ENCODE data around the gene LAIR2.
"Not testable (repeated sequence)": the region's sequence is repeated elsewhere in the genome, so short reads cannot be mapped to it uniquely, and the experiment has no call there.

LAIR2 gene

DNA sequence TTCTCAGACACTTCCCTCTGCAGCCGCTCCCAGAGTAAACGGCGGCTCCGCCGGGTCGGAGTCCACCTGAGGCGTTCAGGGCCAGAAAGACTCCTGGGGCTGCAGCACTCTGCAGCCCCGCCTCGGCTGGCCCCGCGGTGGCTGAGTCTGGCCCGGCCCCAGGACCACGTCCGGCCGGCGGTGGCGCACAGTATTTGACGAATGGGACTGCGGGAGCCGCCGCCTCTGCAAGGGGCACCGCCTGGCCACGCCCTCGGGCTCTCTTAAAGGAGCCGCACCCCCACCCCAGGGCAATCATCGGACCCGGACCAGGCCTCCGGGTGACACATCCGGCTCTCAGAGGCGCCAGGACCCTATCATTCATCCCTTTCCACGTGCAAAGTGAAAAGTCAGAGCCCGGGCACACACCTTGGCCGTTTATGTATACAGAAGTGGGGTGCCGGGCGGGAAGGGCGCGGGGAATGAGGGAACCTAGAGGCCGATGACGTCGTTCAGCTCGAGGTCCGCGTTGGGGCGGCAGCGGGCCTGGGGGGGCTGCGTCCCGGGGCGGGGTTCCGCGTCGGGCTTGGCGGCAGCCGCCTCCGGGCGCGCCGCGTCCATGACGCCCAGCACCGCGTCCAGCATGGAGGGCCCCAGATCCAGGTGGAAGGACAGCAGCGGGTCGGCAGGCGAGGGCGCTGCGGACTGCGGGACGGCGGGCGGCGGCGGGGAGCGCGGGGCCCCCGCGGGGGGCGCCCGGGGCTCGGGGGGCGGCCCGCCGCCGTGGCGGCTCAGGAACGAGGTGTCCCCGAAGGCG is 37.8 kb upstream of the LAIR2 start:
- peak in 1 of 2 experiments; percentile 59 for DNase-seq

DNA sequence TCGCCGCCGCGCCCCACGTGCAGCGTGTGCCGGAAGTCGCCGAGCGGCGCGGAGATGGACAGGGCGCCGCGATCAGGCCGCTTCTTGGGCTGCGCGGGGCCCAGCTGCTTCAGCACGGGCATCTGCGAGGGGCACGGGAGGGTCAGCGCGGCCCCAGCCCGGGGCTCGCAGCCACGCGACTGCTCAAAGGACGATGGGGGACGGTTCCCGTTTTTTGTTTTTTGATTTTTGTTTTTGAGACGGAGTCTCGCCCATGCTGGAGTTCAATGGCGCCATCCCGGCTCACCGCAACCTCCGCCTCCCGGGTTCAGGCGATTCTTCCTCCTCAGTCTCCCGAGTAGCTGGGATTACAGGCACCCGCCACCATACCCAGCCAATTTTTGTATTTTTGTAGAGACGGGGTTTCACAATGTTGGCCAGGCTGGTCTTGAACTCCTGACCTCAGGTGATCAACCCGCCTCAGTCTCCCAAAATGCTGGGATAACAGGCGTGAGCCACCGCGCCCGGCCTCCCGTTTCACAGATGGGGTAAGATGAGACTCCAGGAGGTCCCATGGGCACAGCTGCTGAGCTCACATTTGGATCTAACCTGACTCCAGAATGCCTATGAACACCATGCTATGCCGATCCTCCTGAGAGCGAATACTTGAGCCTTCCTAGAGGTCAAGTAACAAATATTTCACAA is 37.1 kb upstream of the LAIR2 start:
- no peak for DNase-seq

DNA sequence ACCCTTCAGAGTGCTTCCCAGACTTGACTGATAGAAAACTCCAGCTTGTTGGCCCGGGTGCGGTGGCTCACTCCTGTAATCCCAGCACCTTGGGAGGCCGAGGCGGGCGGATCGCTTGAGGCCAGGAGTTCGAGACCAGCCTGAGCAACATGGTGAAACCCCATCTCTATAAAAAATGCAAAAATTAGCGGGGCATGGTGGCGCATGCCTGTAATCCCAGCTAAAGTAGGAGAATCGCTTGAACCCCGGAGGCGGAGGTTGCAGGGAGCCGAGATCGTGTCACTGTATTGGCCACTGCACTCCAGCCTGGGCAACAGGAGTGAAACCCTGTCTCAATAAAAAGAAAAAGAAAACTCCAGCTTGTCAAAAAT is 36.5 kb upstream of the LAIR2 start:
- not testable (repeated sequence) for DNase-seq

DNA sequence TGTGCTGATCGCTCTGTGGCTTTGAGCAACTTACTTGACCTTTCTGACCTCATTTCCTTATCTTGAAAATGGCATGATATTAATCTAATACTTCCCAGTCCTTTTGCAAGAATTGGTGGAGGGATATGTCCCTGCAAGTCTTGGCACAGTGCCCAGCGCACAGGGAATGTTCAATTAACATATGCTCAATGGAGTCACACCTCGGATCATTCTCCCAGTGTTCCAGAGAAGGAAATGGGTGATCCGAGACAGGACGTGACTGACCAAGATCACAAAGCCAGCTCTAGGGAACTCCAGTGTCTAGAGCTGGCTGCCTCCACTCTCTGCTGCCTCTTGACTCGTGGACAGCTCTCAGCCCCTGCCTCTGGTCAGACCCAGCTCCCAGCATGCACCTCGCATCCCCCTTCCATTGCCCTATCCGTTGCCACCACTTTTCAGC is 33.1 kb upstream of the LAIR2 start:
- DNase-seq = no peak

DNA sequence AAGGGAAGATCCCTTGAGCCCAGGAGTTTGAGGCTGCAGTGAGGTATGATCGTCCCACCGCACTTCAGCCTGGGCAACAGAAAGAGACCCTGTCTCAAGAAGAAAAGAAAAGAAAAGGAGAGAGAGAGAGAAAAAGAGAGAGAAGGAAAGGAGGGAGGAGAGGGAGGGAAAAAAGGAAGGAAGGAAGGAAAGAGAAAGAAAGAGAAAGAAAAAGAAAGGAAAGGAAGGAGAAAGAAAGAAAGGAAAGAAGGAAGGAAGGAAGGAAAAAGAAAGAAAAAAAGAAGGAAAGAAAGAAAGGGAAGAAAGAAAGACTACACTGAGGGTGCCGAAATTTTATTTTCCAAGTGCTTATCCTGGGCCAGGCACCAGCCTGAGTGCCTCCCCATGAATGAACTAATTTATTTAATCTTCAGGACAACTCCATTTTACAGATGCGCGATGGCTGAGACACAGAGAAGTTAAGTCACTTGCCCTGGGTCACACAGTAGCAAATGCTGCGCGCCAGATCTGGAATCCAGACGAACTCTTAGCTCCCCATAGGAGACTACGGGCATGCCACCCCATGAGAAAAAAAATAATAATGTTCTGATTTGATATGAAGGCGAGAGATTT is 32.2 kb upstream of the LAIR2 start:
- DNase-seq = no peak

DNA sequence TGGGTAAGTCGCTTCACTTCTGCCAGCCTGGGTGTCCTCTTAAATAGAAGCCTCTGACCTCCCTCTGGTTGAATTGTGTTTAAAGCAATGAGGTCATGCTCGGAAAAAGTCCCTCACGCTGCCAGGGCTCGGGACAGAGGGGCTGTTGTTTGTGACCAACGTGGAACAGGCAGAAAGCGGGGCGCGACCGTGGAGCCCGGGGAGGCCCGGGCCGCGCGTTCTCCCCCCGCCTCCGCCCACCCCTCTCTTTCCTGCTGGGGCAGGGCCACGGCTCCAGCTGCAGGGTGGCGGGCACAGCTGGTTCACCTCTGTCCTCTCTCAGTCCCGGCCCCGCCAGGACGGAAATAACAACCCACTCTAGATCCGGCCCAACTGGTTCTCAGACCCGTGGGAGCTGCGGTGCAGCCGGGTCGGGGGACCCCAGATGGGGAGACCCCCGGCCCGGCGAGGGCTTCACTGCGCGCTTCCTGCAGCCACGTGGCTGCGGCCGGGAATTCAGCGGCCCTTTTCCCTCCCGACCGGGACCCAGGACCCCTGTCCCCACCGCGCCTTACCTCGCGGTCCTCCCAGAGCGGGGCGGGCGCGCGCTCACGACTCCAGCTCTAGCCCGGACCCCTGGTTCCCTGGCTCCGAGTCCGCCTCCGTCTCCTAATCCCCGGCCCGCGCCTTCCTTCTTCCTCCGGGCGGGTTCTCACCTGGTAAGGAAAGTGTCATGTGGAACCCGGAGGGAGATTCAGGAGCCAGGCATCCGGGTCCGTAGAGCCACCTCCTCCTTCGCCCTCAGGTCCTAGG is 31.4 kb upstream of the LAIR2 start:
- DNase-seq = no peak

DNA sequence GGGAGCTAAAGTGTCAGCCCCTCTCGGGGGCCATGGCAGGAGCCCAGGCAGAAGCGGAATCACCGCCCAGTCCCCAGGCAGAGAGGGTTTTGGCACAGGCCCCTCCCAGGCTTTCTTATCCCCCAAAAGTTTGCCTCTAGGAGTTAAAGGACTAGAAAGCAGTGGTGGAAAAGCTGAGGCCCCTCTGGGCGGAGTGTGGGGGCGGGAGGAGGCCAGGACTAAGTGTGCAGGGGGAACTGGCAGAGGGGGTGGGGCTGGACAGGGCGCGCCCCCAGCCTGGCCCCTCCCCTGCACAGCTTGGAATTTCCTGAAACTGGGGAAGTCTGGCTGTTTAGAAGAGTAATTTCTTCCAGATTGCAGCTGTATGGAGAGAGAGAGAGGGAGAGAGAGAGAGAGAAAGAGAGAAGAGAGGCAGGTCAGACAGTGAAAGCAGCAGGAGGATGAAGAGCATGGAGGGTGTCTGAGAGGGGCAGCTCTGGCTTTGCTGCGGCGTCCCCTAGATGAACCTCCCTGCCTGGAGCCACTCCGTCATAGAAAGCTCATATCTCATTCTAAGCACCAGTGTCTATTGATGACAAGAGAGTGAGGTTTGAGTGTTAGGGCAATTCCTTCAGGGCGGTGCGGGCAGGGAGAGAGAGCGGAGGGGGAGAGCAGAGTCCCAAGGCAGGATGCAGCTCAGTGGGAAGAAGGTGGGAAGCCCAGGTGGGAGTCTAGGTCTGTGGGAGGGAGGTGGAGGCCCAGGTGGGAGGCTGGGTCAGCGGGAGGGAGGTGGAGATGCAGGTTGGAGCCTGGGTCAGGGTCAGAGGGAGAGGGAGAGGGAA is 29.4 kb upstream of the LAIR2 start, which contains the start of gene CDC42EP5:
CDC42EP5 (minus strand) TSS at position 226 of the 821 bp plus-strand sequence. CDS start 7,749 bp downstream, outside the sequence.
- no peak for DNase-seq

DNA sequence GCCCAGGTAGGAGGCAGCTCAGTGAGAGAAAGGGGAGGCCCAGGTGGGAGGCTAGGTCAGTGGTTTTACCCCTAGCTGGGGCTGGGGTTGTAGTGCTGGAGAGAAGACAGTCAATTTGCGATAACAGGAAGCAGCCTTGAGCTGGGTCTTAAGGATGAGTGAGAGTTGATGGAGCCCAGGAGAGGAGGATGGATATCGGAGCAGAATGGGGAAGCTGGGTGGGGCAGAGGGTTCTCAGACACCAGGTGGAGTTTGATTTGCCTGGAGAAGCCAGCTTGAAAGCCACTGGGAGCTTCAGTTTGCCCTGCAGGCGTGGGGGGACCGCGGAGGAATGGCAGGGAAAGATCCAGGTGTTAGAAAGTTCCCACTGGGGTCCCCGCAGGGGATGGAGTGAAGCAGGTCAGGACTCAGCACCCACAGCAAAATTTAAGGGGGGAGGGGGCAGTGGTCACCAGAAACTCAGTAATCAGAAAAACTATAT is 28.7 kb upstream of the LAIR2 start:
- no peak for DNase-seq

DNA sequence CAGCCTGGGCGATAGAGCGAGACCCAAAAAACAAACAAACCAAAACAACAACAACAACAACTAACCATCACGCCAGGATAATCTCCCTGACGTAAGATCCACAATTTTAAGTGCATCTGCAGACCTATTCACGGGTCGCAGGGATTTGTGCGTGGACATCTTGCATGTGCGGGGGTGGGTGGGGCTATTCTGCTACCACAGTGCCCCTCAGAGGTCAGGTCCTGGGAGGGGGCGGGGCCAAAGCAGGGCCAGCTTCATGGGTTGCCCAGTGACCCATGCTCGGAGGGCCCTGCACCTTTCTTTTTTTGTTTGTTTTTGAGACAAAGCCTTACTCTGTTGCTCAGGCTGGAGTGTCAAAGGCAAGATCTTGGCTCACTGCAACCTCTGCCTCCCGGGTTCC is 26.9 kb upstream of the LAIR2 start:
- no peak for DNase-seq

DNA sequence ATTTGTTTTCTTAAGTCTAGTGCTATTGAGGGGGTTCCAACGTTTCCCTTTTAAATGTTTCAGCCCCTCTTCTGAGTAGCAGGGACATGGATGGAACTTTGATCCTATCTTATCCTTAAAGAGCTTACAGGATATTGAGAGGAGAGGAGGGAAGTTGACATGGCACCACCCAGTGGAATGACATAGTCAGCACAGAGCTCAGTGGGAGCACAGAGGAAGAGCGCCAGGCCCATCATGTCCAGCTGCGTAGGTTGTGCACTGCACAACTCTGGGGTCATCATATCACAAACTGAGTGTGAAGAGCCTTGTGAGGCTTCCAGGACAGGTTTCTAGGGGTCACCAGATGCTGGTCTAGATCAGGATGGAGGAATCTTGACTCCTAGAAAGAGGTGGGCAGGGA is 25.0 kb upstream of the LAIR2 start:
- DNase-seq = no peak

DNA sequence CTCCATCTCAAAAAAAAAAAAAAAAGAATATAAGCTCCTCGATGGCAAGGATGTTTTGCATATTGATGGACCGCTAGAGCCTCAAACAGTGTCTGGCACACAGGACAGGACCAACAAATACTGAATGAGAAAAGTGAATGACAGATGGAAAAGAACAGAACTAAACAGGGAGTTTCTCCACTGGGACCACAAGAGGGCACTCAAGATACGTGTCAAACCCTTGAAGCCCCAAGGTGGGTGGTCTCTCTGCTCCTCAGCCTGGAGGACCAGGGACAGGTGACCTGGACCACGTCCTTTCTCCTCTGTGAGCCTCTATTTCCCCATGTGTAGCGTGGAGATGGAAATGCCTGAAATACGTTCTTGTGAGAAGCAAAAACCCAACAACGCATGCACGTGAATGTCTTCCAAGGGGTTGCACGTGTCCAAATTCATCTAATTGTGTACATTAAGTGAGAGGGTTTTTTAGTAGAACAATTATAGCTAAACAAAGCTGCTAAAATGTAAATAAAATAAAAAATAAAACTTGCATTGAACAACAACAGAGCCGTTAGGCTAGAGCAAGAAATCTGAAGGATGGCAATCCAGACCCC is 23.9 kb upstream of the LAIR2 start:
- DNase-seq = no peak

DNA sequence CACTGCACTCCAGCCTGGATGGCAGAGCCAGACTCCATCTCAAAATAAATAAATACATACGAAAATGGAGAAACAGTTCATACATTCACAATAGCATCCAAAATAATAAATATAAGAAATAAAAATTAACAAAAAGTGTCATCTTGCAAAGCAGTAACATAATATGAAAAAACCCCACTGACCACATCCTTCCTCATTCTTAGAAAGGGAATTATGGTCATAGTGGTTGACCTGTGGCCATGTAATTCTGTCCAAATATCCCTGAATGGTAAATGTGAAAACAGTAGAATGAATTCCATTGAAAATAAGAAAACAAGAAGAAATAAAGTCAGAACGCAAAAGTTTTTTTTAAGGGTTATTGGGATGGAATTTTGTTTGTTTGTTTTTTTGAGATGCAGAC is 22.6 kb upstream of the LAIR2 start:
- DNase-seq = no peak

DNA sequence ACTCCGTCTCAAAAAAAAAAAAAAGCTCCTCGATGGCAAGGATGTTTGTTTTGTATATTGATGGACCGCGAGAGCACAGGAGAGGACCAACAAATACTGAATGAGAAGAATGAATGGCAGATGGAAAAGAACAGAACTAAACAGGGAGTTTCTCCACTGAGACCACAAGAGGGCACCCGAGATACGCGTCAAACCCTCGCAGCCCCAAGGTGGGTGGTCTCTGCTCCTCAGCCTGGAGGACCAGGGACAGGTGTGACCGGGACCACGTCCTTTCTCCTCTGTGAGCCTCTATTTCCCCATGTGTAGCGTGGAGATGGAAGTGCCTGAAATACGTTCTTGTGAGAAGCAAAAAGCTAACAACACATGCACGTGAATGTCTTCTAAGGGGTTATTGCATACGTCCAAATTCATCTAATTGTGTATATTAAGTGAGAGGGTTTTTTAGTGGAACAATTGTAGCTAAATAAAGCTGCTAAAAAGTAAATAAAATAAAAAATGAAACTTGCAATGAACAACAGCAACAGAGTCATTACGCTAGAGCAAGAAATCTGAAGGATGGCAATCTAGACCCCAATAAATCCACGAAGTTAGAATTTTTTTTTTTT is 21.2 kb upstream of the LAIR2 start:
- DNase-seq = no peak

DNA sequence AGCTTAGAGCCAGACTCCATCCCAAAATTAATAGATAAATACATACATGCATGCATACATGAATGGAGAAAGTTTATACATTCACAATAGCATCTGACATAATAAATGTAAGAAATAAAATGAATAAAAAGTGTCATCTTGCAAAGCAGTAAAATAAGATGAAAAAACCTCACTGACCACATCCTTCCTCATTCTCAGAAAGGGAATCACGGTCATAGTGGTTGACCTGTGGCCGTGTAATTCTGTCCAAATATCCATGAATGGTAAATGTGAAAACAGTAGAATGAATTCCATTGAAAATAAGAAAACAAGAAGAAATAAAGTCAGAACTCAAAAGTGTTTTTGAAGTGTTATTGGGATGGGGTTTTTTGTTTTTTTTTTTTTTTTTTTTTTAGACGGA is 19.7 kb upstream of the LAIR2 start:
- DNase-seq = no peak

DNA sequence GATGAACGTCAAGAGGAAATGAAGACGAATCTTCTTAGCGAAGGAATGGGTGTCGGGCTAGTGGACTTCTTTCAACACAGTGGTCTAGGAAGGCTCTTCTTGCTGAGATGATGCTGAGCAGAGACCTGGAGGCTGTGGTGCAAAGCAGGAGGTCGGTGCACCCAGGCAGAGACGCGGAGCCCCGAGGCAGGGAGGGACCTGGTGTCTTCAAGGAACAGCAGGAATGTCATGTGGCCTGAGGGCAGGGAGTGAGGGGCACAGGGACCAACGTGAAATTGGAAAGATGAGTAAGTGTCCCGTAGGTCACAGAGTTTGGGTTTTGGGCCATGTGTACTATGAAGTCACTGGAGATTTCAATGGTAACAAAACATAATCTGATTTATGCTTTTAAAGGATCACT is 18.2 kb upstream of the LAIR2 start:
- no peak for DNase-seq

DNA sequence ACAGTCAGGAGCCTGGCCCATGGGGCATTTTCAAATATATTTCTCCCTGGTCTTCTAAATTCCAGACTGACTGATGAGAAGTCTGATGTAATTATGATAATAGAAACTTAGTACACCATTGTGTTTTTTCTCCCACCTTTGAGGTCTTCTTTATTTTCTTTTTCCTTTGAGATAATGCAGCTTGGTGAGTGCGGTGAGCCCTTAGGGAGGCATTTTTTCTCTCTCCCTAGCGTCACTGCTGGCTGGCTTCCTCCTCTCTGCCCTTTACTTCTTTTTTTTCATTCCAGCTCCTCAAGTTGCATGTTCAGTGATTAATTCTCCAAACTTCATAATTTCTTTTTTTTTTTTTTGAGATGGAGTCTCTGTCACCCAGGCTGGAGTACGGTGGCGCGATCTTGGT is 16.8 kb upstream of the LAIR2 start:
- no peak for DNase-seq

DNA sequence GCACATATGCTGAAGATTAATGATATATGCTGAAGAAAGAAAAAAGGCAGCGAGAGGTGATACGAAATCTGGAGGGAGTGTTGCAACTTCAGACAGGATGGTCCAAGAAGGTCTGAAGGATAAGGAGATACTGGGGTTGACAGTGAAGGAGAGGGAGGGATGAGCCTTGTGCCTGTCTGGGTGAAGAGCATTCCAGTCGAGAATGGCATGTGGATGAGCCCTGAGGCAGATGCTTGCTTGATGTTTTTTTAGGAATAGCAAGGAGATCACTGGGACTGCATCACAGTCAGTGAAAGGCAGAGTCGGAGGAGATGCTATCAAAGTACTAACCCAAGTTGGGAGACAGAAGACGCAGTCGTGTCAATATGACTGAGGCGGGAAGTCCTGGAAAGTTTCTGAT is 13.3 kb upstream of the LAIR2 start:
- DNase-seq = no peak

DNA sequence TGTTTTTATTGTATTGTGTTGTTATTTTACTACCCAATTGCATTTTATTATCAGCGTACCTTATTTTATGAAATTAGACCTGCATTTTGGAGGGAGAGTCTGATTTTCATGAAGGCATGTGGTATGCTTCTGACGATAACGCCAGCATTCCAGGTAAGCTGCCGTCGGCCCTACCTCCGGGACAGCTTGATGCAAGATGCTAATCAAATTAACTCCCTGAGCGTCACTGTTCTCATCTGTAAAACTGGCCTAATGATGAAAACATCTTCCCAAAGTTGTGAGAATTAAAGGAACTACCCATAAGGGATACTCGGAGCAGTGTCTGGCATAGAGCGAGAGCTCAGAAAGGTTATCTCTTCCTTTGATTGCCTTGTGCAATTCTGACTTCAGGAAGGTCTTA is 12.9 kb upstream of the LAIR2 start:
- DNase-seq = no peak

DNA sequence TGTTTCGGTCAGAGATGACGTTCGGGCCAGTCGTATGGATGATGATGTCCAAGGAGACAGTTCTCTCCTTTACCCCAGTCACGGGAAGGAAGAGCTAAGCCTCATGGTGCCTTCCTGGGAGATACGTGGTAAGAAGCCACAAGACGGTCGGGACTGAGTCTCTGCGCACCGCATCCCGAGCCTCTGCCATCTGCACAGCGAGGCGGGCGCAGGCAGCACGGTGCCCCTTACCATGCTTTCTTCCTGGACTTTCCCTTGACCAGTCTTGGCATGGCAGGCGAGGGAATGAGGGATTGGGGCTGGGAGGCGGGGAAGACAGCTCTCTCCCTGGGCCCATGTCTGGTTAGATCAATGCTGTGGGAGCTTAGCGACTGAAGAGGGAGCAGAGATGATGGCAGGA is 10.1 kb upstream of the LAIR2 start:
- DNase-seq = no peak

DNA sequence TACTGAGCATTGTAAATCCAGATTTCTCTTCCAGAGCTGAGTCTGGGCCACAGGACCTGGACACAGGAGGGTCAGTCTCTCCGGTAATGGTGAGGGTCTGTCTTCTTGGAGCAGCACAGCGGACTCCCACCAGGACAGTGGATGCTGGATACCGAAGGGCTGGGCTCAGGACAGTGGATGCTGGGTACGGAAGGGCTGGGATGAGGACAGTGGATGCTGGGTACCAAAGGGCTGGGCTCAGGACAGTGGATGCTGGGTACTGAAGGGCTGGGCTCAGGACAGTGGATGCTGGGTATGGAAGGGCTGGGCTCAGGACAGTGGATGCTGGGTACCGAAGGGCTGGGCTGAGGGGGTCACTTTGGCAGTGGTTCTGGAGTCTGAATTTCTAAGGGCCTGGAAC is 9.6 kb upstream of the LAIR2 start:
- not testable (repeated sequence) for DNase-seq

DNA sequence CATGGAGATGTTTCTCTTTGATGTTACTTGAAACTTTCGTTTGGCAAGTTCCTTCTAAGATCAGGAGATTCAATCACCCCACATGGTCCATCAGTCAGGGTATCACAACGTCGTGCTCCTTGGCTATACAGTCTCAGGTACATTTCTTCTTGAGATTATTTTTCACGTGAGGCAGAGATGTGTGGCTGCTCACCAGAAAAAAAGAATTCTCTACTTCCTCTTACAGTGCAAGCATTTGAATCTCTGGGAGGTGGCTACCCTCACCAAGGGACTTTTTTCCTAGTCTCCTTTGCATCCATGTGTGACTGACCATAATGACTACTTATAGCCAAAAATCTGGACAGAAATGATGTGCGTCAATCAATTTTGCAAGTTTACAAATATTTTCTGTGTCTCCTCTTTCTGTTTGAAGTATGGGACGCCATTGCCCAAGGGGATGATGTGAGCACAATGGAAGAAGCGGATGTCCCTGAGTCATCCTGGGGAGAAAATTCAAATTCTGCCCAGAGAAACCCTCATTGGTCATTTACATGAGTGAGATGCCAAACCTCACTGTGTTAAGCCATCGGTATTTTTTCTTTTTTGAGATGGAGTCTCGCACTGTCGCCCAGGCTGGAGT is 8.6 kb upstream of the LAIR2 start:
- DNase-seq = no peak

Measured in cerebellar nuclear complex (tissue), 1 donor.